B cell (primary cell): ENCODE measurements around the gene CEBPZOS.

ENCODE experiments used
- CTCF ChIP-seq: fragments of 200-600 bp; IDR thresholded peaks from one replicate; pipeline ENCODE4 v1.8.0; 2022; ENCODE audit warnings: antibody characterized with exemption, mild to moderate bottlenecking
- EZH2 ChIP-seq: IDR thresholded peaks from 2 replicates; pipeline ENCODE4 v1.6.1; 2012; ENCODE audit warnings: borderline replicate concordance, low read depth, mild to moderate bottlenecking, moderate library complexity, low read length; ENCODE audit not compliant: insufficient read depth, poor library complexity, severe bottlenecking

GRCh38 chr2:37153224-37153623 is 43.1 kb upstream of the CEBPZOS start:
- TF ChIP-seq CTCF (no peak), EZH2 (no peak)
